ENCODE measurements around the gene SNX22.

The SNX22 gene

DNA sequence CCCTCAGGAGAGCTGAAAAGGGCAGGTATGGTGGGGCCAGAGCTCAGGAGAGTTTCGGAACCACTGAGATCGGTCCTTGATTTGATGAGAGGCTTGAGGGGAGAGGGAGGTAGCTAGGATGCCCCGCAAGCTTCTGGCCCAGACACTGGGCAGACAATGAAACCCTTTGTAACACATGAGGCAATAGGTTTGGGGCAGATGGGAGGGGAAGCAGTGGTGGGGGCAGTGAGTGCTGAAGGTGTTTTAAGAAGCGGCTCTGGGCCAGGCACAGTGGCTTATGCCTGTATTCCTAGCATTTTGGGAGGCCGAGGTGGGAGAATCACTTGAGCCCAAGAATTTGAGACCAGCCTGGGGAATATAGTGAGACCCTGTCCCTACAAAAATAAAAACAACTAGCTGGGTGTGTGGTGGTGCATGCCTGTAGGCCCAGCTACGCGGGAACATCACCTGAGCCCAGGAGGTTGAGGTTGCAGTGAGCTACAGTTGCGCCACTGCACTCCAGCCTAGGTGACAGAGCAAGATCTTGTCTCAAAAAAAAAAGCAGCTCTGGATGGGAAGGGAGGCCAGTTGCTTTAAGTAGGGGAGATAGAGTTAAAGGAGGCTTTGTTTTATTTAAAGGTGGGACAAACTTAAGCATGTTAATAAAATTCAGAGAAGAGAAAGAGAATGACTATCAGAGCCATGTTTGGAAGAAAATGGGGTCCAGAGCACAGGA, 9.6 kb upstream of the SNX22 start:
- Mint-ChIP-seq H3K27me3 (no peaks in the 10 kb centered on the region), H3K4me3 (no peak overlapping the region), H3K27ac (ENCODE audit: low read depth) (no peak overlapping the region), H3K4me1 (no peaks in the 10 kb centered on the region), H3K36me3 (ENCODE audit: insufficient read depth) (peaks cover 20% of the 10 kb centered on the region), H3K9me3 (no peaks in the 10 kb centered on the region)
- ATAC-seq (replicated peaks; ENCODE audit: extremely low read depth, poor library complexity, severe bottlenecking), result no peak
- no peak for DNase-seq (ENCODE audit: low spot score in 2 of 2)

DNA sequence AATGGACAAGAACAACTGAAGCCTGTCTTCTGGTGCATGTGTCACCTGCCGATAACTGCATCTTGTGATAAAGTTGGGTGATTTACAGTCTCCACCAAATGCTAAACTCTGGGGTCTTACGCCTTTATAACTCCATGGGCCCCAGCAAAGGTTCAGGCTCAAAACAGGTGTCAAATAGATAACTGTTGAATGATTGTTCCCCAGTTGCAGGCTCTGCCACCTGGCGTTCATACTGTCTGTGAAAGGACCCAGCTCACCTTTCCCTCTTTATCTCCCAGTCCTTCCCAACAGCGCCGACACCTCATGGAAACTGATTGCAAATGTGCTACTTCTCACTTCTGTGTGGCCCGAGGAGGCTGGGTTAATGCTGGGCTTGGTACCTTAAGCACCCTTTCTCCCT, 8.3 kb upstream of the SNX22 start:
- peaks cover 14% of the 10 kb centered on the region for H3K36me3 Mint-ChIP-seq (ENCODE audit: insufficient read depth)
- no peaks in the 10 kb centered on the region for H3K4me1 Mint-ChIP-seq
- no peaks in the 10 kb centered on the region for H3K27me3 Mint-ChIP-seq
- no peaks in the 10 kb centered on the region for H3K9me3 Mint-ChIP-seq
- ATAC-seq (replicated peaks; ENCODE audit: extremely low read depth, poor library complexity, severe bottlenecking) (no peak), DNase-seq (ENCODE audit: low spot score in 2 of 2) (no peak)
- no peak overlapping the region for H3K27ac Mint-ChIP-seq (ENCODE audit: low read depth)
- no peak overlapping the region for H3K4me3 Mint-ChIP-seq

DNA sequence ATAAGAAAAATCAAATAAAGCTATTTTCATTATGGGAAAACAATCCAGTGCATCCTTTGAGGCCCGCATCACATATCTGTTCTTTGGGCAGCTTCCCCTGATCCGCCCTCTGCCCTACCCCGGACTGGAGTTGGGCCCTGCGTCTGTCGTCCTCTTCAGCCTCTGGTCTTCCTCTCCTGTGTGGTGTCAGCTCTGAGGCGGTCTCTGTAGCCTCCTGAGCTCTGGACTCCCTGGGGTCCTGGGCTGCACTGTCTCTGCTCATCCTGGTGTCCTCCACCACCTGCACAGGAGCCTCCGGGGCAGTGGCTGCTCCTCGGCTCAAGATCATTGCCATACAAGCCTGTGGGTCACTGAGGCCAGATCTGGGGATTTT, 7.4 kb upstream of the SNX22 start:
- H3K4me3 Mint-ChIP-seq, result no peak overlapping the region
- ATAC-seq (replicated peaks; ENCODE audit: extremely low read depth, poor library complexity, severe bottlenecking) (no peak), DNase-seq (ENCODE audit: low spot score in 2 of 2) (no peak)
- no peaks in the 10 kb centered on the region for H3K4me1 Mint-ChIP-seq
- no peak overlapping the region for H3K27ac Mint-ChIP-seq (ENCODE audit: low read depth)
- peaks cover 12% of the 10 kb centered on the region for H3K36me3 Mint-ChIP-seq (ENCODE audit: insufficient read depth)
- no peaks in the 10 kb centered on the region for H3K9me3 Mint-ChIP-seq
- no peaks in the 10 kb centered on the region for H3K27me3 Mint-ChIP-seq

DNA sequence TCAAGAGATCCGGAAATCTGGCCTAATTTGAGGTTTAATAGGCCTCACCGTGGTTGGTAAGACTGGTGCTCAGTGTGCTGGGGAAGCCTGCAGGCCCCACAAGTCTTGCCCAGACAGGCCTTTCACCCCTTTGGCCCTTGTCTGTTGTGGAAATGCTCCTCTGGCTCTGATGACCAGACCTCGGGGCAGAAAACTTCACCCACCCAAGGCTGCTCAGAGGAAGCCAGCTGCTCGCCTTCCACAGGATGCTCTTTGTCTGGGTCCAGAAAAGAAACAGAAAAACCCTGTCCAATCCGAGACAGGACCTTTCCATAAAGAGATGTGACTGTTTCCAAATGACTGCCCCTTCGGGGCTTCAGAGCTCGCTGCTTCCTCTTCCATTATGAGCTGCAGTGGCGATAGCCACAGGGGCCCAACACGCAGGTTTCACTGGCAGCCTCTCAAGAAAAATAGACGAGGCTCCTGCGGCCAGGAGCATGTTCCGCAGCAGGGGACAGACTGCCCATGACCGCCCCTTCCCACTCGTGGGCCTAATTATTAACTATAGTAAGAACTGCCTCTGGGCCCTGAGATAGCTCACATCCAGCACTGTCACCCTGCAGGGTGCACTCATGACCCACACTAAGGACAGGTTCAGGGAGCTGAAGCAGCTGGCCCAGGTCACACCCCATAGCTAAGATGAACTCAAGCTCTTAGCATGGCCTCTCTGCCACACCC, 6.8 kb upstream of the SNX22 start:
- Mint-ChIP-seq H3K36me3 (ENCODE audit: insufficient read depth) (peaks cover 14% of the 10 kb centered on the region), H3K27me3 (no peaks in the 10 kb centered on the region), H3K27ac (ENCODE audit: low read depth) (no peak overlapping the region), H3K4me3 (no peak overlapping the region), H3K4me1 (peaks cover 5% of the 10 kb centered on the region), H3K9me3 (no peaks in the 10 kb centered on the region)
- ATAC-seq (replicated peaks; ENCODE audit: extremely low read depth, poor library complexity, severe bottlenecking) (no peak), DNase-seq (ENCODE audit: low spot score in 2 of 2) (no peak)

DNA sequence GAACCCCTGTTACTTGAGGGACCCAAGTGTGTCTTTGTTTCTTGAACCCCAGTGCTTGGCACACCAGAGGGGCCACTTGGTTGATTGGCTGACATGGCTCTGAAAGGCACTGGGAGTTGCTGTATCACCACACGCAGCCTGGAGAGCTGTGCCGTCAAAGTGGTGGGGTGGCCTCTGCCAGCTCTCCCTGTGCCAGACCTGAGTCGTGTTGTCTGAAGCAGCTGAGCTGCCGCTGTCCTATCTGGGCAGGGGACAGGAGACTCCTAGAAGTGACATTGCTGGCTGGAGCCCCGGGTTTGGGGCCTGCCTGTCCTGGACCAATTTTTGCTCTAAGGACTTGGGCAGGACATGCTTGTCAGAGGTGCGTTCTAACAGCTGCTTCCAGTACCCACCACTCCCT, 5.5 kb upstream of the SNX22 start:
- Mint-ChIP-seq H3K27me3 (peaks cover 6% of the 10 kb centered on the region), H3K9me3 (no peaks in the 10 kb centered on the region), H3K27ac (ENCODE audit: low read depth) (no peak overlapping the region), H3K4me1 (peaks cover 15% of the 10 kb centered on the region), H3K36me3 (ENCODE audit: insufficient read depth) (peaks cover 10% of the 10 kb centered on the region), H3K4me3 (no peak overlapping the region)
- ATAC-seq (replicated peaks; ENCODE audit: extremely low read depth, poor library complexity, severe bottlenecking), result no peak
- DNase-seq (ENCODE audit: low spot score in 2 of 2), result no peak

DNA sequence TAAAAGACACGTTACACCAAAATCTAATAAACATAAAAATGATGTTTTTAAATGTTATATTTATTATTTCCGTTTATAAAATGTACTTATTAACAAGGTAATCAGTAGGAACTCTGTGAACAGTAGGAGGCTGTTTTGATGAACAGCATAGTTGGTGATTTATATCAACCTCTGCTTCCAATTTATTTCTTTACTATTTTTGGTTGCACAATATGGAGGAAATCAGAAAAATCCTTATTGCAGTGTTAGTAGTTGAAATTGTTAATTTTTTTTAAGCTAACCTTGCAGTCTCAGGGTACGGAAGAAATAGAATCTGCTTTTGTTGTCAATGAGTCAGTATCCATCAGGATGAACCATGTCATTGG, 5.0 kb upstream of the SNX22 start:
- H3K27me3 Mint-ChIP-seq, result peaks cover 9% of the 10 kb centered on the region
- no peaks in the 10 kb centered on the region for H3K9me3 Mint-ChIP-seq

DNA sequence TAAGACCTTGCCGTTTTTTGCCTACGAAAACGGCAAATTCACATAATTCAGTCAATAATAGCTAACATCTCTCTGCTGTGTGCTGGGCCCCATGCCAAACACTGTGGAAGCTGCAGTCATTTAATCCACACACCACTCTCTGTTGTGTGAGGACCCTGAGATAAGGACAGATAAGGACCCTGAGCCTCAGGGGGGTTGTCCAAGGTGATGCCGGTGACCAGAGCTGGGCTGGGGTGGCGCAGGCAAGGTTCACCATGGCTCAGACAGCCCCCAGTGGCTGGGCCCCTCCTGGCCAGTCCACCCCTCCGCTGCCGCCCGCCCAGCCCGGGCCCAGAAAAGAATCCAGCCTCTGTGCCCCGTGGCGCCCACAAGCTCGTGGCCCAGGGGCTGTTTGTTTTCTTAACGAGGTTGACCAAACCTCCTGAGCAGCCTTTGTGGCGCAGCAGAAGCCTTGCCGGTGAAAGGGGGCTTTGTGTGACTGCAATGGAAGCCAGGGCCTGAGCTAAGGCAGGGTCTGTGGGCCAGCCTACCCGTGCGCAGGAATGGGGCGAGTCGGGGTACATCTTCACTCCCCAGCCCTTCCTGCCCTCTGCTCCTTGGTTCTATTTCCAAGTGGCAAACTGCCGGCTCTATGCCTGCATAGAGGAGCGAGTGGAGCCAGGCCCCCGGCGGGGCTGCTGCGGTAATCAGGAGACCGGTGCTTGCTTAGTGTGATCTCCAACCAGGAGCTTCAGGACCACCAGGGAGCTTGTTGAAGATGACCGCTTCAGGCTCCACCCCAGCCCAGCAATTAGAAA, 4.4 kb upstream of the SNX22 start:
- H3K36me3 Mint-ChIP-seq (ENCODE audit: insufficient read depth), result peaks cover 10% of the 10 kb centered on the region
- DNase-seq (ENCODE audit: low spot score in 2 of 2) (no peak), ATAC-seq (replicated peaks; ENCODE audit: extremely low read depth, poor library complexity, severe bottlenecking) (no peak)
- H3K4me1 Mint-ChIP-seq, result peaks cover 17% of the 10 kb centered on the region
- H3K27ac Mint-ChIP-seq (ENCODE audit: low read depth), result no peak overlapping the region
- no peak overlapping the region for H3K4me3 Mint-ChIP-seq
- peaks cover 9% of the 10 kb centered on the region for H3K27me3 Mint-ChIP-seq
- H3K9me3 Mint-ChIP-seq, result no peaks in the 10 kb centered on the region

More for the DNA sequence above, 5.0 kb upstream of the SNX22 start:
- H3K4me3 Mint-ChIP-seq, result no peak overlapping the region
- H3K36me3 Mint-ChIP-seq (ENCODE audit: insufficient read depth), result peaks cover 10% of the 10 kb centered on the region
- H3K27ac Mint-ChIP-seq (ENCODE audit: low read depth), result no peak overlapping the region
- peaks cover 17% of the 10 kb centered on the region for H3K4me1 Mint-ChIP-seq
- no peak for ATAC-seq (replicated peaks; ENCODE audit: extremely low read depth, poor library complexity, severe bottlenecking)
- DNase-seq (ENCODE audit: low spot score in 2 of 2), result no peak

DNA sequence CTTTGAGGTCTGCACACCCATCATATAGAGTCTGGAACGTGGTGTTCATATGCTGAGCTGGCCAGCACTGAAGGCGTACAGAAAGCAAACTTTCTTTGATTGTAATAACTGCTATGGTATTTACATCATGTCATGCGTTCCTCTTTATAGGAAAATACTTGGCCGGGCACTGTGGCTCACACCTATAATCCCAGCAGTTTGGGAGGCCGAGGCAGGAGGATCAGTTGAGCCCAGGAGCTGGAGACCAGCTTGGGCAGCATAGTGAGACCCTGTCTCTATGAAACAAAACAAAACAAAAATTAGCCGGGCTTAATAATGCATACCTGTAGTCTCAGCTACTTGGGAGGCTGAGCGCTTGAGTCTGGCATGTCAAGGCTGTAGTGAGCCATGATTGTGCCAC, 3.4 kb upstream of the SNX22 start:
- Mint-ChIP-seq H3K4me3 (no peak overlapping the region), H3K27ac (ENCODE audit: low read depth) (no peak overlapping the region), H3K9me3 (no peaks in the 10 kb centered on the region), H3K36me3 (ENCODE audit: insufficient read depth) (peaks cover 7% of the 10 kb centered on the region), H3K27me3 (peaks cover 12% of the 10 kb centered on the region), H3K4me1 (peaks cover 24% of the 10 kb centered on the region)
- DNase-seq (ENCODE audit: low spot score in 2 of 2) (no peak), ATAC-seq (replicated peaks; ENCODE audit: extremely low read depth, poor library complexity, severe bottlenecking) (no peak)

DNA sequence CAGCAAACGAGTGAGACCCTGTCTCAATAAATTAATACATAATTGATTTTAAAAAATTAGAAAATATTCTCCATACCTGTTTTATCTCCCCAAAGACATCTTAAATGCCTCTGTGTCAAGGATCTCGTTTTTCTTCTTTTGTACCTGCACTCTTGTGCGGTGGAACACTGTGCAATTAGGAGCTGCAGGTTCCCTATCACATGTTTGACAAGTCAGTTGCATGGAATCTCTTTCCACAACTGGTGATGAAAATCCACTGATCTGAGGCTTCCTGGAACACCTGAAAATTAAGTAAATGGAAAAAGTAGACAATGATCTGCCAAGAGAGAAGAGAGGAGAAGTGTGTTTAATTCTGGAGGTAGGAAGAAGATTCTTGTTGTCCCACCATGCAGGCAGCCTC, 3.0 kb upstream of the SNX22 start:
- Mint-ChIP-seq H3K27me3 (peaks cover 16% of the 10 kb centered on the region), H3K27ac (ENCODE audit: low read depth) (no peak overlapping the region), H3K36me3 (ENCODE audit: insufficient read depth) (peaks cover 7% of the 10 kb centered on the region), H3K9me3 (no peaks in the 10 kb centered on the region), H3K4me1 (peaks cover 28% of the 10 kb centered on the region), H3K4me3 (no peak overlapping the region)
- DNase-seq (ENCODE audit: low spot score in 2 of 2), result no peak
- ATAC-seq (replicated peaks; ENCODE audit: extremely low read depth, poor library complexity, severe bottlenecking), result no peak

DNA sequence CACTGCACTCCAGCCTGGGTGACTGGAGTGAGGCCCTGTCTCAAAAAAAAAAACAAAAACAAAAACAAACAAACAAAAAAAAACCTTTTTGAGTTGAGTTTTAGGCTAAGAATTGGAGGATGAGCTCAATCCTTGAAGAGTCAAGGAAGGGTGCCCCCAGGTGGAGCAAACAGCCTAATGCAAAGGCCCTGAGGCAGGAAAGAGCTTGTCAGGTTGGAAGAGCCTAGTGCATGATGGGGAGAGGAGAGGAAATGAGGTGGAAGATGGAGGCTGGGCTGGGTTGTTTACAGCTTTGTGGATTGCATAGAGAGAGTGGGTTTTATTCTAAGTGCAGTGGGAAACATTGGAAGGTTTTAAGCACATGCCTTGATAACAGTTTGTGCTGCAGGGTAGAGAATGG, 2.1 kb upstream of the SNX22 start:
- peak overlapping the region; percentile 44 for H3K4me3 Mint-ChIP-seq
- H3K27me3 Mint-ChIP-seq, result peaks cover 19% of the 10 kb centered on the region
- H3K4me1 Mint-ChIP-seq, result peaks cover 32% of the 10 kb centered on the region
- DNase-seq (ENCODE audit: low spot score in 2 of 2) (no peak), ATAC-seq (replicated peaks; ENCODE audit: extremely low read depth, poor library complexity, severe bottlenecking) (no peak)
- H3K36me3 Mint-ChIP-seq (ENCODE audit: insufficient read depth), result peaks cover 12% of the 10 kb centered on the region
- H3K9me3 Mint-ChIP-seq, result no peaks in the 10 kb centered on the region
- no peak overlapping the region for H3K27ac Mint-ChIP-seq (ENCODE audit: low read depth)

DNA sequence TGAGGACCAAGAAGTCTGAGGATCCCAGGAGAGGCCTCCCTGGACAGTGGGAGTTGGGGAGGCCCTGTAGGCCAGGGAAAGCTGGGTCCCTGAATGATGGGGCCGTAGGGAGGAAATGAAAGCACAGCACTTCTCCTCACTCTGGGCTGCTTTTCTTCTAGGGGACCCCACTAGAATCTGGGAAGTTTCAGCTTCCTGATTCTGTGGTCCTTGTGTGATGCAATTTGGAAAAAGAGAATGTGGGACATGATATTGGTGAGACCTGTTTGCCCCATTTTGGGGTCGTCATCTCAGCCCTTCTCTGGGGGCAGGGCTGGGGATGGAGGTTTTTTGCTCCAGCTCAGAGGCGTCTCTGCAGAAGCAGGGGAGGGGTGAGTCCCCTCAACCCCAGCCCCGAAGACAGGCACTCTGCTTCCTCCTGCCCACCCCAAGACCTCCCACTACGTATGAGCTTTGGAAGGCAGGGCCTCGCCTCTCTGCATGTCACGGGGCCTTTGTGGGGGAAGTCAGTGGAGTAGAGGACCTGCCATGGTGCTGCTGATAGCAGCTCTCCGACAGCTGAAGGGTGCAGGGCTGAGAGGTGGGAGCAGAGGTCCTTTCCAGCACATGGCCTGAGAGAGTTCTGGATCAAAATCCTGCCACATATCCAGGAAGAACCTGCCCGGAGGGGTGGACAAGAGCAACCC, 1.5 kb upstream of the SNX22 start:
- Mint-ChIP-seq H3K36me3 (ENCODE audit: insufficient read depth) (peaks cover 15% of the 10 kb centered on the region), H3K27ac (ENCODE audit: low read depth) (no peak overlapping the region), H3K27me3 (peaks cover 19% of the 10 kb centered on the region), H3K4me3 (peak overlapping the region; percentile 44), H3K9me3 (no peaks in the 10 kb centered on the region), H3K4me1 (peaks cover 32% of the 10 kb centered on the region)
- no peak for DNase-seq (ENCODE audit: low spot score in 2 of 2)
- no peak for ATAC-seq (replicated peaks; ENCODE audit: extremely low read depth, poor library complexity, severe bottlenecking)

DNA sequence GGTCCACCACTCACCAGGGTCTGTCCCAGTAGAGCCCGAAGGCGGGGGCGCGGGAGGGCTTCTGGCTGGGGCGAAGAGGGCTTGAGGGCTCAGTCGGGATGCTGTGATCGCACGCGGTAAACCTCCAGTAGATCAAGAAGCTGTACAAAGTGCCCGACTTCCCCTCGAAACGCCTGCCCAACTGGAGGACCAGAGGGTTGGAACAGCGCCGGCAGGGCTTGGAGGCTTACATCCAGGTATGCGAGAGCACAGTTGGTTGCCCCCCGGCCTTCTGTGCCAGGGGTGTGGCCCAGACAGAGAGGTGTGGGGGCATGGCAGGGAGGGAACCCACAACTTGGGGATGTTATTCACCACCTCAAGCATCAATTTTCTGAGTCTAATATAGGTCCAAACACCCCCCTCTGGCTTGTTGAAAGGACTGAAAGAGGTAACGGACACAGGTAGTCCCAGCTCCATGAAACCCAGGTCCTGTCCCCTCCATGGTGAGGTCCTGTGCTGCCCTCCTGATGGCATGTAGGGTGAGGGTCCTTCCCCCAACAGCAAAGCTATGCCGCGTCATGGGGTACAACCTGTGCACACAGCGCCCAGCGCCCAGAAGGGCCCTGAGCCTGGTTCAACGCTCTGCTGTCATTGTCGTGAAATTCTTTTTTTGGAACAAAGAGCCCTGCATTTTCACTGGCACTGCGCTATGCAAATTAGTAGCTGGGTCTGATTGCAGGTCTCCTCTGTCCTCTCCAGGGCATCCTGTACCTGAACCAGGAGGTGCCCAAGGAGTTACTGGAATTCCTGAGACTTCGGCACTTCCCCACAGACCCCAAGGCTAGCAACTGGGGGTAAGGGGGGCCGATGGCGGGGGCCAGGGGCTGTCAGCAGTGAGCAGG, 1.2 kb downstream of the SNX22 start:
- Mint-ChIP-seq H3K4me1 (peaks cover 38% of the 10 kb centered on the region), H3K9me3 (no peaks in the 10 kb centered on the region), H3K36me3 (ENCODE audit: insufficient read depth) (peaks cover 37% of the 10 kb centered on the region), H3K27me3 (peaks cover 19% of the 10 kb centered on the region), H3K4me3 (peak overlapping the region; percentile 72), H3K27ac (ENCODE audit: low read depth) (no peak overlapping the region)
- DNase-seq (ENCODE audit: low spot score in 2 of 2) (no peak), ATAC-seq (replicated peaks; ENCODE audit: extremely low read depth, poor library complexity, severe bottlenecking) (no peak)

All from central memory CD8-positive, alpha-beta T cell (primary cell).